ENCODE measurements around the gene ASB16. TPM values are rescaled to one million over a fixed set of nuclear protein-coding genes. Genes with fewer than 3 reads are reported as not detected.

The ASB16 gene
- total and polyA plus RNA-seq, 7 donors: 1.1 to 43.4 (median 17.0) TPM

GRCh38 chr17:44184212-44184810 is 13.8 kb downstream of the ASB16 start:
- no peak for DNase-seq
- H3K4me1 ChIP-seq: peaks cover 28% of the 10 kb centered on the region

GRCh38 chr17:44186307-44187130 is 16.0 kb downstream of the ASB16 start, which contains the start of gene TMUB2:
TMUB2 (plus strand) TSS chr17:44186972; CDS start chr17:44187709, 737 bp downstream.
- H3K9me3 ChIP-seq: no peaks in the 10 kb centered on the region
- TF ChIP-seq CTCF (IDR thresholded peaks at IDR 0.05): no peak
- intact Hi-C loops (cut with DNase I): no loop called here
- WGBS, 3 donors: 0% methylated on average over 47 to 50 of the region's 50 CpGs
- H3K4me1 ChIP-seq: peaks cover 28% of the 10 kb centered on the region
- ATAC-seq (peak; percentile 92 to 95 (median 94)), DNase-seq (peak; percentile 98 to 99)
- H3K36me3 ChIP-seq (ENCODE audit: insufficient read depth in 1 of 2, low read depth in 1 of 2): peaks cover 3 to 40% of the 10 kb centered on the region in 2 donors
- no peaks in the 10 kb centered on the region for H3K27me3 ChIP-seq (ENCODE audit: insufficient read depth in 3 of 3, low read length in 2 of 3)
- peak within 1 kb of the TSS; percentile 93 for H3K27ac ChIP-seq
- H3K4me3 ChIP-seq: peak within 1 kb of the TSS; percentile 99

More at GRCh38 chr17:44184212-44184810, 13.8 kb downstream of the ASB16 start:
- 76 to 84% (median 81%) methylated on average over 8 of the region's 8 CpGs for WGBS, 3 donors
- no peaks in the 10 kb centered on the region for H3K27me3 ChIP-seq (ENCODE audit: insufficient read depth in 3 of 3, low read length in 2 of 3)
- intact Hi-C loops (cut with DNase I): no loop called here
- H3K27ac ChIP-seq: peak overlapping the region; percentile 93
- H3K4me3 ChIP-seq: no peak overlapping the region
- no peak for ATAC-seq
- TF ChIP-seq CTCF (IDR thresholded peaks at IDR 0.05): no peak
- no peaks in the 10 kb centered on the region for H3K9me3 ChIP-seq
- peaks cover 3 to 19% of the 10 kb centered on the region in 2 donors for H3K36me3 ChIP-seq (ENCODE audit: insufficient read depth in 1 of 2, low read depth in 1 of 2)

- TF ChIP-seq CTCF (IDR thresholded peaks at IDR 0.05): no peak
- Histone ChIP-seq H3K36me3 (ENCODE audit: insufficient read depth in 1 of 2, low read depth in 1 of 2) (peaks cover 0 to 34% of the 10 kb centered on the region in 2 donors), H3K4me1 (peaks cover 28% of the 10 kb centered on the region), H3K27me3 (ENCODE audit: insufficient read depth in 3 of 3, low read length in 2 of 3) (no peaks in the 10 kb centered on the region), H3K4me3 (peak overlapping the region; percentile 99), H3K9me3 (no peaks in the 10 kb centered on the region), H3K27ac (peak overlapping the region; percentile 93)
- intact Hi-C loops (cut with DNase I): no loop called here
- DNase-seq: no peak
- ATAC-seq: peak; percentile 60 to 72 (median 66)
- WGBS, 3 donors: 2 to 3% (median 3%) methylated on average over 31 to 32 of the region's 32 CpGs
Observed at GRCh38 chr17:44187131-44187899, 16.8 kb downstream of the ASB16 start.

GRCh38 chr17:44188576-44189403 is 18.3 kb downstream of the ASB16 start:
- H3K9me3 ChIP-seq: no peaks in the 10 kb centered on the region
- H3K4me3 ChIP-seq: peak overlapping the region; percentile 99
- no peaks in the 10 kb centered on the region for H3K27me3 ChIP-seq (ENCODE audit: insufficient read depth in 3 of 3, low read length in 2 of 3)
- intact Hi-C loops (cut with DNase I): no loop called here
- DNase-seq (peak in 1 of 2 donors; percentile 17), ATAC-seq (no peak)
- TF ChIP-seq CTCF (IDR thresholded peaks at IDR 0.05): no peak
- peaks cover 26% of the 10 kb centered on the region for H3K4me1 ChIP-seq
- 88 to 91% (median 88%) methylated on average over 11 to 12 of the region's 12 CpGs for WGBS, 3 donors
- H3K27ac ChIP-seq: peak overlapping the region; percentile 93
- peaks cover 0 to 45% of the 10 kb centered on the region in 2 donors for H3K36me3 ChIP-seq (ENCODE audit: insufficient read depth in 1 of 2, low read depth in 1 of 2)

Data from psoas muscle (tissue), 8 donors.